ENCODE results near the gene CKS1B.

GRCh38 chr1:154968731-154969130 is 5.8 kb upstream of the CKS1B start:
- TF ChIP-seq FOXP2 (optimal IDR thresholded peaks at IDR 0.05; ENCODE audit: control extremely low read depth, extremely low read length, insufficient read depth) (no peak), EZH2 (IDR thresholded peaks at IDR 0.05) (no peak)
